Colon (tissue), 2 donors: ENCODE results near the gene MRPS6.

Experiments used
- FAIRE-seq: peaks from 2 replicates; lab custom pipeline; 2012; peaks lifted over from hg19 to GRCh38; lab: Jason Lieb, UNC
- donor health status: control.
- donor health status: control.

Gene MRPS6

GRCh38 chr21:34072145-34073031, 990 bp upstream of the MRPS6 start:
- FAIRE-seq, result no peak

- FAIRE-seq, result no peak
Measured at GRCh38 chr21:34073749-34074282, 438 bp downstream of the MRPS6 start.

GRCh38 chr21:34074283-34075090, 1.1 kb downstream of the MRPS6 start:
- no peak for FAIRE-seq

GRCh38 chr21:34075091-34075425, 1.7 kb downstream of the MRPS6 start:
- no peak for FAIRE-seq

- no peak for FAIRE-seq
Measured at GRCh38 chr21:34075760-34076660, 2.6 kb downstream of the MRPS6 start.

GRCh38 chr21:34076835-34077234, 3.5 kb downstream of the MRPS6 start:
- FAIRE-seq, result no peak

GRCh38 chr21:34077888-34078287, 4.5 kb downstream of the MRPS6 start:
- FAIRE-seq, result no peak

GRCh38 chr21:34078915-34079314, 5.5 kb downstream of the MRPS6 start:
- FAIRE-seq, result no peak

- no peak for FAIRE-seq
Measured at GRCh38 chr21:34080710-34081109, 7.3 kb downstream of the MRPS6 start.

GRCh38 chr21:34082769-34083168, 9.4 kb downstream of the MRPS6 start:
- FAIRE-seq, result no peak

GRCh38 chr21:34083357-34083756, 10.0 kb downstream of the MRPS6 start:
- FAIRE-seq, result no peak

GRCh38 chr21:34085129-34085528, 11.8 kb downstream of the MRPS6 start:
- FAIRE-seq, result no peak

GRCh38 chr21:34086887-34087306, 13.5 kb downstream of the MRPS6 start:
- FAIRE-seq, result no peak

- FAIRE-seq, result no peak
Measured at GRCh38 chr21:34088752-34089151, 15.4 kb downstream of the MRPS6 start.

GRCh38 chr21:34091032-34091431, 17.7 kb downstream of the MRPS6 start:
- FAIRE-seq, result no peak

- FAIRE-seq, result no peak
Measured at GRCh38 chr21:34091607-34092006, 18.2 kb downstream of the MRPS6 start.

GRCh38 chr21:34092262-34092921, 19.0 kb downstream of the MRPS6 start:
- no peak for FAIRE-seq

- no peak for FAIRE-seq
Measured at GRCh38 chr21:34093083-34093482, 19.7 kb downstream of the MRPS6 start.

GRCh38 chr21:34094949-34095348, 21.6 kb downstream of the MRPS6 start:
- FAIRE-seq, result no peak

- FAIRE-seq, result no peak
Measured at GRCh38 chr21:34097442-34097841, 24.1 kb downstream of the MRPS6 start.

- FAIRE-seq, result no peak
Measured at GRCh38 chr21:34100337-34100736, 27.0 kb downstream of the MRPS6 start.
